GM23338 (cell line): ENCODE measurements around the gene LIPT1. TPM values are rescaled to one million over a fixed set of nuclear protein-coding genes. Genes with fewer than 3 reads are reported as not detected.

Experiments
- ATAC-seq: fragments of 200-7000 bp; cut with Tn5 transposase; 3 replicates; pipeline ENCODE4 v1.9.1; 2020
- DNase-seq: peaks from one replicate; pipeline ENCODE4 v3.0.0-alpha.2; 2015; ENCODE audit warnings: low spot score
- H2AFZ ChIP-seq: fragments of 200-600 bp; sonication (generic); 2 replicates; pipeline ENCODE4 v1.8.0; 2016; ENCODE audit warnings: antibody characterized with exemption, mild to moderate bottlenecking, moderate library complexity
- H3F3A ChIP-seq: fragments of 200-600 bp; sonication (generic); replicated peaks from 2 replicates; pipeline ENCODE4 v1.8.0; 2017; ENCODE audit warnings: antibody characterized with exemption, mixed run types, low read depth
- H3K27ac ChIP-seq: fragments of 200-600 bp; sonication (generic); 2 replicates; pipeline ENCODE4 v1.6.1; 2016; ENCODE audit warnings: low read depth
- H3K27me3 ChIP-seq: fragments of 200-600 bp; sonication (generic); 2 replicates; pipeline ENCODE4 v1.8.0; 2016; ENCODE audit warnings: mild to moderate bottlenecking, mixed run types, moderate library complexity; ENCODE audit not compliant: insufficient read depth
- H3K36me3 ChIP-seq: fragments of 200-600 bp; sonication (generic); 2 replicates; pipeline ENCODE4 v1.8.0; 2016; ENCODE audit warnings: mild to moderate bottlenecking; ENCODE audit not compliant: insufficient read depth
- H3K4me1 ChIP-seq: fragments of 200-600 bp; sonication (generic); 2 replicates; pipeline ENCODE4 v1.8.0; 2016; ENCODE audit warnings: mild to moderate bottlenecking, moderate library complexity; ENCODE audit not compliant: insufficient read depth
- H3K4me2 ChIP-seq: fragments of 200-600 bp; sonication (generic); 2 replicates; pipeline ENCODE4 v1.7.1; 2017; ENCODE audit warnings: mixed run types
- H3K4me3 ChIP-seq: fragments of 200-600 bp; sonication (generic); 2 replicates; pipeline ENCODE4 v1.6.1; 2016; ENCODE audit warnings: mixed run types
- H3K79me2 ChIP-seq: fragments of 200-600 bp; sonication (generic); replicated peaks from 2 replicates; pipeline ENCODE4 v1.8.0; 2017; ENCODE audit warnings: mild to moderate bottlenecking; ENCODE audit not compliant: insufficient read depth
- H3K9me2 ChIP-seq: fragments of 200-600 bp; sonication (generic); 2 replicates; pipeline ENCODE4 v1.8.0; 2017; ENCODE audit not compliant: insufficient read depth
- H4K20me1 ChIP-seq: fragments of 200-600 bp; sonication (generic); replicated peaks from 2 replicates; pipeline ENCODE4 v1.8.0; 2017; ENCODE audit warnings: mild to moderate bottlenecking; ENCODE audit not compliant: insufficient read depth
- H3K27ac Mint-ChIP-seq: 2 replicates; pipeline ENCODE4 v1.8.0; 2020; ENCODE audit warnings: inconsistent platforms, mild to moderate bottlenecking, moderate library complexity, mixed read lengths
- H3K27me3 Mint-ChIP-seq: 3 replicates; pipeline ENCODE4 v1.8.0; 2022; ENCODE audit warnings: low read depth, mild to moderate bottlenecking, moderate library complexity, mixed read lengths, inconsistent platforms; ENCODE audit not compliant: insufficient read depth, poor library complexity
- H3K36me3 Mint-ChIP-seq: 3 replicates; pipeline ENCODE4 v1.8.0; 2021; ENCODE audit warnings: low read depth, mild to moderate bottlenecking, inconsistent platforms, moderate library complexity, mixed read lengths
- H3K4me1 Mint-ChIP-seq: 3 replicates; pipeline ENCODE4 v1.8.0; 2020; ENCODE audit warnings: mild to moderate bottlenecking, inconsistent platforms, mixed read lengths
- H3K4me3 Mint-ChIP-seq: 3 replicates; pipeline ENCODE4 v1.8.0; 2021; ENCODE audit warnings: moderate library complexity, mild to moderate bottlenecking, inconsistent platforms, mixed read lengths
- H3K9me3 Mint-ChIP-seq: 3 replicates; pipeline ENCODE4 v1.8.0; 2020; ENCODE audit warnings: moderate library complexity, mild to moderate bottlenecking, inconsistent platforms, mixed read lengths
- CREB1 ChIP-seq: fragments of 250-450 bp; sonication (Bioruptor Pico); IDR thresholded peaks from 2 replicates; pipeline ENCODE4 v1.5.0; 2020; ENCODE audit warnings: low read depth, mild to moderate bottlenecking, moderate library complexity
- EZH2 ChIP-seq: fragments of 200-600 bp; sonication (generic); IDR thresholded peaks from one replicate; pipeline ENCODE4 v1.8.0; 2017; ENCODE audit warnings: antibody characterized with exemption, mild to moderate bottlenecking, low read depth; ENCODE audit not compliant: unreplicated experiment
- EZH2phosphoT487 ChIP-seq: fragments of 200-600 bp; sonication (generic); IDR thresholded peaks from one replicate; pipeline ENCODE4 v1.8.1; 2018; ENCODE audit warnings: antibody characterized with exemption; ENCODE audit not compliant: unreplicated experiment
- JUNB ChIP-seq: IDR thresholded peaks from one replicate; pipeline ENCODE4 v1.6.1; 2016; ENCODE audit warnings: antibody characterized with exemption; ENCODE audit not compliant: unreplicated experiment
- NANOG ChIP-seq: IDR thresholded peaks from 2 replicates; pipeline ENCODE4 v1.6.1; 2016; ENCODE audit warnings: antibody characterized with exemption, borderline replicate concordance
- POLR2AphosphoS5 ChIP-seq: IDR thresholded peaks from 2 replicates; pipeline ENCODE4 v1.6.1; 2016; ENCODE audit warnings: antibody characterized with exemption, low read depth
- STAT1 ChIP-seq: IDR thresholded peaks from one replicate; pipeline ENCODE4 v1.6.1; 2016; ENCODE audit warnings: antibody characterized with exemption; ENCODE audit not compliant: unreplicated experiment
- ZNF114 ChIP-seq: fragments of 250-450 bp; sonication (Bioruptor Pico); IDR thresholded peaks from 2 replicates; pipeline ENCODE4 v1.5.0; 2020; ENCODE audit warnings: mild to moderate bottlenecking, moderate library complexity
- ZNF331 ChIP-seq: fragments of 250-450 bp; sonication (Bioruptor Pico); IDR thresholded peaks from 2 replicates; pipeline ENCODE4 v1.5.0; 2020; ENCODE audit warnings: low read depth, mild to moderate bottlenecking, moderate library complexity
- polyA plus RNA-seq: library from polyadenylated mRNA; unstranded; fragments of >200 nt; fragmentation: Nextera tagmentation; extraction: Ambion mirVana; gene quantifications from 2 replicates; pipeline ENCODE4 v1.2.1, GENCODE V29; 2016
- total RNA-seq: library from RNA; depleted of rRNA; stranded (reverse); fragments of >200 nt; shearing (Covaris generic); gene quantifications from 2 replicates; pipeline ENCODE4 v1.2.3, GENCODE V29; 2014
- TF ChIP-seq, protein P1 (sequence below): IDR thresholded peaks from 2 replicates; pipeline ENCODE4 v1.6.1; 2016; ENCODE audit warnings: antibody characterized with exemption
- TF ChIP-seq, protein P2 (sequence below): IDR thresholded peaks from one replicate; pipeline ENCODE4 v1.6.1; 2018; ENCODE audit warnings: antibody characterized with exemption; ENCODE audit not compliant: unreplicated experiment

Gene LIPT1
- total and polyA plus RNA-seq, 2 experiments from 2014 or later: 11.5 to 15.4 TPM

DNA sequence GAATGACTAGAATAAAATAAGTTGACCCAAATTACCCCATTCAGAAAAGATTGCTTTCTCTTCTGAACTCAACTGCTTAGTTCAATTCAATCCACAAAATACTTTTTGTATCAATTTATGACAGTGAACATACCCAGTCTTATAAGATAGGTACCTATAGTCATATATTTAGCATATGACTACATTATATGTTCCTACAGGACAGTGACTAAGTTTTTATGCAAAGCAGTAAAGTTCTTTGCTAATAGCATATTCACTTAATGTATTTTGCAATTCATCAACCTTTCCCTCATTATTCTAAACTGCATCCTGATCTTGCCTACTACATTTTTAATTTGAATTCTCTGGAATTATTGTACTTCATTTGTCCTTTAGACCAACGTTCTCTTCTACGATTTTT, 43.5 kb upstream of the LIPT1 start:
- no peak overlapping the region for H2AFZ ChIP-seq
- no peak overlapping the region for H3K4me3 ChIP-seq
- H3K9me2 ChIP-seq: no peaks in the 10 kb centered on the region
- H3K36me3 Mint-ChIP-seq: no peaks in the 10 kb centered on the region
- H3K27ac Mint-ChIP-seq: no peak overlapping the region
- H3K4me2 ChIP-seq: no peak overlapping the region
- H3K79me2 ChIP-seq: no peaks in the 10 kb centered on the region
- H3F3A ChIP-seq: no peaks in the 10 kb centered on the region
- no peaks in the 10 kb centered on the region for H3K36me3 ChIP-seq
- H3K4me3 Mint-ChIP-seq: no peak overlapping the region
- no peaks in the 10 kb centered on the region for H4K20me1 ChIP-seq
- DNase-seq (no peak), ATAC-seq (no peak)
- peaks cover 2% of the 10 kb centered on the region for H3K27me3 Mint-ChIP-seq
- H3K9me3 Mint-ChIP-seq: no peaks in the 10 kb centered on the region
- H3K27ac ChIP-seq: no peak overlapping the region
- no peaks in the 10 kb centered on the region for H3K27me3 ChIP-seq
- TF ChIP-seq ZNF114 (CRISPR knock-in tag) (no peak), CREB1 (no peak), POLR2AphosphoS5 (no peak), NANOG (no peak), STAT1 (no peak), EZH2phosphoT487 (no peak), ZNF331 (CRISPR knock-in tag) (no peak), EZH2 (no peak), JUNB (no peak)
- TF ChIP-seq, protein P1, sequence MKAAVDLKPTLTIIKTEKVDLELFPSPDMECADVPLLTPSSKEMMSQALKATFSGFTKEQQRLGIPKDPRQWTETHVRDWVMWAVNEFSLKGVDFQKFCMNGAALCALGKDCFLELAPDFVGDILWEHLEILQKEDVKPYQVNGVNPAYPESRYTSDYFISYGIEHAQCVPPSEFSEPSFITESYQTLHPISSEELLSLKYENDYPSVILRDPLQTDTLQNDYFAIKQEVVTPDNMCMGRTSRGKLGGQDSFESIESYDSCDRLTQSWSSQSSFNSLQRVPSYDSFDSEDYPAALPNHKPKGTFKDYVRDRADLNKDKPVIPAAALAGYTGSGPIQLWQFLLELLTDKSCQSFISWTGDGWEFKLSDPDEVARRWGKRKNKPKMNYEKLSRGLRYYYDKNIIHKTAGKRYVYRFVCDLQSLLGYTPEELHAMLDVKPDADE: no peak
- H3K4me1 Mint-ChIP-seq: peaks cover 6% of the 10 kb centered on the region
- H3K4me1 ChIP-seq: no peaks in the 10 kb centered on the region

DNA sequence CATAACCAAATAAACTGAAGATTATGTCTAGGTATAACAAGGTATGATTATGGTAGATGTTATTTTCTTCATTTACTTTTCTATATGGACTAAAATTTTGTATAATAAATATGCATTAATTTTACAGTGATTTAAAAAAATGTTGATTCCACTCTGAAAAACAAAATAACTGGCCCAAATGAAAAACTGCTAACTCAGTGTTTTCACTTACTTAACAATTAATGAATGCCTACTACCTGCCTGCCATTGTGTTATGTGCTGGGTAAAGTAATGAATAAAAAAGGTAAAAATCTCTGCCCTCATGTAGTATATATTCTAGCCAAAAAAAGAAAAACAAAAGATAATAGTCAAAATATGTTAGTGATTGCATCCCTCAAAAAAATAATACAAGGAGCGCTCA, 42.8 kb upstream of the LIPT1 start:
- Histone ChIP-seq H3K4me3 (no peak overlapping the region), H3K27me3 (no peaks in the 10 kb centered on the region), H4K20me1 (no peaks in the 10 kb centered on the region), H3K79me2 (no peaks in the 10 kb centered on the region), H3K27ac (no peak overlapping the region), H3K36me3 (no peaks in the 10 kb centered on the region), H3K4me1 (no peaks in the 10 kb centered on the region), H3K4me2 (no peak overlapping the region), H2AFZ (no peak overlapping the region), H3K9me2 (no peaks in the 10 kb centered on the region), H3F3A (no peaks in the 10 kb centered on the region)
- H3K4me3 Mint-ChIP-seq: no peak overlapping the region
- no peaks in the 10 kb centered on the region for H3K9me3 Mint-ChIP-seq
- H3K4me1 Mint-ChIP-seq: peaks cover 6% of the 10 kb centered on the region
- ATAC-seq (no peak), DNase-seq (no peak)
- peak overlapping the region; percentile 9; the same call in 1 of the 2 replicates for H3K27ac Mint-ChIP-seq
- H3K27me3 Mint-ChIP-seq: peaks cover 2% of the 10 kb centered on the region
- H3K36me3 Mint-ChIP-seq: no peaks in the 10 kb centered on the region
- no peak for TF ChIP-seq POLR2AphosphoS5

DNA sequence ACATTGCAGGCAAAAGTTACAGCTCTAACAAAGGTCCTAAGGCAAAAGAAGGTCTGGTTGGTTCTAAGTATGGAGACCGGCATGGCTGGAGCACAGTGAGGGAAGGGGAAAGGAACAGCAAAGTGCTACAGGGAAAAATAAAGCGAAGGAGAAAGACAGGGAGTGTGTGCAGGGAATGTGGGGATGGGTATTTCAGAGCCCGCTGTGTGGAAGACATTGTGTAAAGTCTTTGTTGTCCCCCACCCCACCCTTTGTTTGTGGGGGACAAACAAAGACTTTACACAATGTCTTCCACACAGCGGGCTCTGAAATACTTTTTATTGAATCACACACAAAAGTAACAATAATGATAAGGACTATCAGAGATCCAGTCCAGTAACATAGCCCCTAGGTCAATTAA, 42.1 kb upstream of the LIPT1 start:
- Histone ChIP-seq H3K36me3 (no peaks in the 10 kb centered on the region), H3K9me2 (no peaks in the 10 kb centered on the region), H3K79me2 (no peaks in the 10 kb centered on the region), H3K4me3 (no peak overlapping the region), H3K4me1 (no peaks in the 10 kb centered on the region), H3F3A (no peaks in the 10 kb centered on the region), H3K27me3 (no peaks in the 10 kb centered on the region), H4K20me1 (no peaks in the 10 kb centered on the region), H2AFZ (no peak overlapping the region), H3K27ac (no peak overlapping the region), H3K4me2 (no peak overlapping the region)
- no peaks in the 10 kb centered on the region for H3K9me3 Mint-ChIP-seq
- DNase-seq (no peak), ATAC-seq (no peak)
- H3K36me3 Mint-ChIP-seq: no peaks in the 10 kb centered on the region
- H3K4me3 Mint-ChIP-seq: no peak overlapping the region
- peaks cover 2% of the 10 kb centered on the region for H3K27me3 Mint-ChIP-seq
- H3K27ac Mint-ChIP-seq: no peak overlapping the region
- peaks cover 6% of the 10 kb centered on the region for H3K4me1 Mint-ChIP-seq
- no peak for TF ChIP-seq ZNF331 (CRISPR knock-in tag)
- TF ChIP-seq, protein P2, sequence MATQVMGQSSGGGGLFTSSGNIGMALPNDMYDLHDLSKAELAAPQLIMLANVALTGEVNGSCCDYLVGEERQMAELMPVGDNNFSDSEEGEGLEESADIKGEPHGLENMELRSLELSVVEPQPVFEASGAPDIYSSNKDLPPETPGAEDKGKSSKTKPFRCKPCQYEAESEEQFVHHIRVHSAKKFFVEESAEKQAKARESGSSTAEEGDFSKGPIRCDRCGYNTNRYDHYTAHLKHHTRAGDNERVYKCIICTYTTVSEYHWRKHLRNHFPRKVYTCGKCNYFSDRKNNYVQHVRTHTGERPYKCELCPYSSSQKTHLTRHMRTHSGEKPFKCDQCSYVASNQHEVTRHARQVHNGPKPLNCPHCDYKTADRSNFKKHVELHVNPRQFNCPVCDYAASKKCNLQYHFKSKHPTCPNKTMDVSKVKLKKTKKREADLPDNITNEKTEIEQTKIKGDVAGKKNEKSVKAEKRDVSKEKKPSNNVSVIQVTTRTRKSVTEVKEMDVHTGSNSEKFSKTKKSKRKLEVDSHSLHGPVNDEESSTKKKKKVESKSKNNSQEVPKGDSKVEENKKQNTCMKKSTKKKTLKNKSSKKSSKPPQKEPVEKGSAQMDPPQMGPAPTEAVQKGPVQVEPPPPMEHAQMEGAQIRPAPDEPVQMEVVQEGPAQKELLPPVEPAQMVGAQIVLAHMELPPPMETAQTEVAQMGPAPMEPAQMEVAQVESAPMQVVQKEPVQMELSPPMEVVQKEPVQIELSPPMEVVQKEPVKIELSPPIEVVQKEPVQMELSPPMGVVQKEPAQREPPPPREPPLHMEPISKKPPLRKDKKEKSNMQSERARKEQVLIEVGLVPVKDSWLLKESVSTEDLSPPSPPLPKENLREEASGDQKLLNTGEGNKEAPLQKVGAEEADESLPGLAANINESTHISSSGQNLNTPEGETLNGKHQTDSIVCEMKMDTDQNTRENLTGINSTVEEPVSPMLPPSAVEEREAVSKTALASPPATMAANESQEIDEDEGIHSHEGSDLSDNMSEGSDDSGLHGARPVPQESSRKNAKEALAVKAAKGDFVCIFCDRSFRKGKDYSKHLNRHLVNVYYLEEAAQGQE: no peak
- TF ChIP-seq EZH2phosphoT487: no peak
- TF ChIP-seq ZNF114 (CRISPR knock-in tag): no peak
- no peak for TF ChIP-seq POLR2AphosphoS5
- TF ChIP-seq EZH2: no peak
- no peak for TF ChIP-seq STAT1
